ENCODE measurements around the gene TTN.

Gene TTN

GRCh38 chr2:178521304-178522150 is 285.7 kb downstream of the TTN start:
- Histone ChIP-seq H3K4me1 (ENCODE audit: control insufficient read depth, insufficient read depth, low read length) (no peaks in the 10 kb centered on the region), H3K27me3 (ENCODE audit: control insufficient read depth, insufficient read depth, low read length) (no peaks in the 10 kb centered on the region), H3K36me3 (ENCODE audit: control insufficient read depth, insufficient read depth, low read length) (no peaks in the 10 kb centered on the region), H3K4me3 (ENCODE audit: low read length) (no peak overlapping the region), H3K9ac (ENCODE audit: low read length) (no peak overlapping the region), H3K27ac (ENCODE audit: low read depth, low read length) (no peak overlapping the region)

DNA sequence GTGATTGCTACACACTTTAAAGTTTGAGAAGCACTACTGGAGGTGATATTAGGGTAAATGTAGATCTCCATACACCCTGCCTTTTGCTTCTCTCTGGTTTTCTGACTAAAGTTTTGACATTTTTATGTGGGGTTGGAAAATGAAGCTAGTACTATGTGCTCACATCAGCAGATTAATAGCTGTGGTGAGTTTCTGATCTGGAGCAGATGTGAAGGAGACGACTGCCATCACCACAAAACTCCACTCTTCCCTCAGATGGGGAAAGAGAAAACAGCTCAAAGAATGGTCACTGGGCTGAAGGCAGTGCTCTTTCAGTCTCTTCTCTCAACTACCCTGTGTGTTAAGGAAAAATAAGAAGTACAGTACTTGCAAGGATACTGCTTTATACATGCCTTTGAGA is 289.7 kb downstream of the TTN start:
- no peaks in the 10 kb centered on the region for H3K27me3 ChIP-seq (ENCODE audit: control insufficient read depth, insufficient read depth, low read length)
- no peak overlapping the region for H3K9ac ChIP-seq (ENCODE audit: low read length)
- H3K36me3 ChIP-seq (ENCODE audit: control insufficient read depth, insufficient read depth, low read length), result no peaks in the 10 kb centered on the region
- H3K4me1 ChIP-seq (ENCODE audit: control insufficient read depth, insufficient read depth, low read length), result no peaks in the 10 kb centered on the region
- H3K4me3 ChIP-seq (ENCODE audit: low read length), result no peak overlapping the region
- no peak overlapping the region for H3K27ac ChIP-seq (ENCODE audit: low read depth, low read length)

DNA sequence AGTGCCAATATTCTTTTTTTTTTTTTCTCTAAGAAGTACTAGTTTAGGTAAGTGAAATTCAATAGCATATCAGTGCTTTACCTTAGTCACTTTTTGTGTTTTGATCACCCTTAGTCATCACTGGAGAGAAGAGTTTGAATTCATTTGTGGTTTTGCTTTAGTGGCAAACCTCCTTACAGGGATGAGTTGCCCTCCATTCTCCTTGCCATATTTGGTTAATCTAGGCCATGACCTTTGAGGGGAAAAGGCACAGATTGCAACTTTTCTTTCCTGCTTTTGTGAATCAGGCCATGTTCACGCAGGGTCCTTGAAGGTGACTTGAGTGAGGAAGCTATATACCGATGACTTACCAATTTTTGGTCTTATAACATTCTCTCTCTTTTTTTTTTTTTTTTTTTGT is 292.6 kb downstream of the TTN start:
- Histone ChIP-seq H3K36me3 (ENCODE audit: control insufficient read depth, insufficient read depth, low read length) (no peaks in the 10 kb centered on the region), H3K27ac (ENCODE audit: low read depth, low read length) (no peak overlapping the region), H3K9ac (ENCODE audit: low read length) (no peak overlapping the region), H3K27me3 (ENCODE audit: control insufficient read depth, insufficient read depth, low read length) (no peaks in the 10 kb centered on the region), H3K4me3 (ENCODE audit: low read length) (no peak overlapping the region), H3K4me1 (ENCODE audit: control insufficient read depth, insufficient read depth, low read length) (no peaks in the 10 kb centered on the region)

GRCh38 chr2:178513876-178514275 is 293.3 kb downstream of the TTN start:
- Histone ChIP-seq H3K4me3 (ENCODE audit: low read length) (no peak overlapping the region), H3K27ac (ENCODE audit: low read depth, low read length) (no peak overlapping the region), H3K9ac (ENCODE audit: low read length) (no peak overlapping the region), H3K36me3 (ENCODE audit: control insufficient read depth, insufficient read depth, low read length) (no peaks in the 10 kb centered on the region), H3K27me3 (ENCODE audit: control insufficient read depth, insufficient read depth, low read length) (no peaks in the 10 kb centered on the region), H3K4me1 (ENCODE audit: control insufficient read depth, insufficient read depth, low read length) (no peaks in the 10 kb centered on the region)

- Histone ChIP-seq H3K36me3 (ENCODE audit: control insufficient read depth, insufficient read depth, low read length) (no peaks in the 10 kb centered on the region), H3K9ac (ENCODE audit: low read length) (no peak overlapping the region), H3K27me3 (ENCODE audit: control insufficient read depth, insufficient read depth, low read length) (no peaks in the 10 kb centered on the region), H3K4me3 (ENCODE audit: low read length) (no peak overlapping the region), H3K27ac (ENCODE audit: low read depth, low read length) (no peak overlapping the region), H3K4me1 (ENCODE audit: control insufficient read depth, insufficient read depth, low read length) (no peaks in the 10 kb centered on the region)
Measured at GRCh38 chr2:178512484-178512883, 294.7 kb downstream of the TTN start.

DNA sequence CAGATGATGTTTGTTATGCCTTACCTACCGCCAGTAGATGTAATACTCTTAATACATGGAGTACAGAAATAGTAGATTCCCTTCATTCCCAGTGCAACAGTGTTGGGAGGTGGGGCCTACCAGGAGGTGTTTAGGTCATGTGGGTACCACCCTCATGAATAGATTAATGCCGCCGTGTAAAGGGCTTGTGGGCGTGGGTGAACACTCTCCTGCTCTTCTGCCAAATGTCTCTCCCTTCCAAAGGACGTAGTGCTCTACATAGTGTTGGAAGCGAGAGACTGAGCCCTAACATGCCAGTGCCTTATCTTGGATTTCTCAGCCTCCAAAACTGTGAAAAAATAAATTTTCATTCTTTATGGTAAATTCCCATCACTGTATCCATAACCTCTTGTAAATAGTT is 296.8 kb downstream of the TTN start:
- no peak overlapping the region for H3K9ac ChIP-seq (ENCODE audit: low read length)
- no peaks in the 10 kb centered on the region for H3K27me3 ChIP-seq (ENCODE audit: control insufficient read depth, insufficient read depth, low read length)
- no peak overlapping the region for H3K4me3 ChIP-seq (ENCODE audit: low read length)
- no peaks in the 10 kb centered on the region for H3K36me3 ChIP-seq (ENCODE audit: control insufficient read depth, insufficient read depth, low read length)
- H3K4me1 ChIP-seq (ENCODE audit: control insufficient read depth, insufficient read depth, low read length), result no peaks in the 10 kb centered on the region
- no peak overlapping the region for H3K27ac ChIP-seq (ENCODE audit: low read depth, low read length)

- Histone ChIP-seq H3K36me3 (ENCODE audit: control insufficient read depth, insufficient read depth, low read length) (no peaks in the 10 kb centered on the region), H3K9ac (ENCODE audit: low read length) (no peak overlapping the region), H3K27me3 (ENCODE audit: control insufficient read depth, insufficient read depth, low read length) (no peaks in the 10 kb centered on the region), H3K4me1 (ENCODE audit: control insufficient read depth, insufficient read depth, low read length) (no peaks in the 10 kb centered on the region), H3K27ac (ENCODE audit: low read depth, low read length) (no peak overlapping the region), H3K4me3 (ENCODE audit: low read length) (no peak overlapping the region)
Measured at GRCh38 chr2:178508646-178509045, 298.6 kb downstream of the TTN start.

GRCh38 chr2:178506949-178507348 is 300.3 kb downstream of the TTN start:
- Histone ChIP-seq H3K27ac (ENCODE audit: low read depth, low read length) (no peak overlapping the region), H3K36me3 (ENCODE audit: control insufficient read depth, insufficient read depth, low read length) (peaks cover 4% of the 10 kb centered on the region), H3K9ac (ENCODE audit: low read length) (no peak overlapping the region), H3K4me1 (ENCODE audit: control insufficient read depth, insufficient read depth, low read length) (no peaks in the 10 kb centered on the region), H3K4me3 (ENCODE audit: low read length) (no peak overlapping the region), H3K27me3 (ENCODE audit: control insufficient read depth, insufficient read depth, low read length) (no peaks in the 10 kb centered on the region)

GRCh38 chr2:178506524-178506923 is 300.7 kb downstream of the TTN start:
- H3K9ac ChIP-seq (ENCODE audit: low read length), result no peak overlapping the region
- peaks cover 8% of the 10 kb centered on the region for H3K36me3 ChIP-seq (ENCODE audit: control insufficient read depth, insufficient read depth, low read length)
- H3K27me3 ChIP-seq (ENCODE audit: control insufficient read depth, insufficient read depth, low read length), result no peaks in the 10 kb centered on the region
- H3K4me3 ChIP-seq (ENCODE audit: low read length), result no peak overlapping the region
- H3K4me1 ChIP-seq (ENCODE audit: control insufficient read depth, insufficient read depth, low read length), result no peaks in the 10 kb centered on the region
- no peak overlapping the region for H3K27ac ChIP-seq (ENCODE audit: low read depth, low read length)

GRCh38 chr2:178506101-178506500 is 301.1 kb downstream of the TTN start:
- Histone ChIP-seq H3K4me1 (ENCODE audit: control insufficient read depth, insufficient read depth, low read length) (no peaks in the 10 kb centered on the region), H3K4me3 (ENCODE audit: low read length) (no peak overlapping the region), H3K27ac (ENCODE audit: low read depth, low read length) (no peak overlapping the region), H3K27me3 (ENCODE audit: control insufficient read depth, insufficient read depth, low read length) (no peaks in the 10 kb centered on the region), H3K9ac (ENCODE audit: low read length) (no peak overlapping the region), H3K36me3 (ENCODE audit: control insufficient read depth, insufficient read depth, low read length) (peaks cover 8% of the 10 kb centered on the region)

DNA sequence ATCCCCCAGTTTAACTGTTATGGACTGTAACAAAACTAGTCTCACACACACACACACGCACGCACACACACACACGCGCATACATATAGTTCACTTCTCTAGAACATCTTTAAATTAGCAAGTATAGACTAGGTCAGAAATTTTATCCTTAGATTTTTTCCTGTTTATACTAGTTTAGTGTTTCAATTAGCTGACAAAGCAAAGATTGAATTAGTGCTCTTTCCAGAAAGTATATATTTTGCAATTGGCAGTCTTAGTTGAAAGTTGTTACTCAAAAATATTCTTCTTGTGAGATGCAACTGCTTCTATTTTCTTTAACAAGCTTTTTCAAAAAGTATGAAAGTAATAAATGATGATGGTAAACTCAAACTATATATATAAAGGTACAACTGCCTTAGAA is 304.5 kb downstream of the TTN start:
- Histone ChIP-seq H3K27ac (ENCODE audit: low read depth, low read length) (no peak overlapping the region), H3K36me3 (ENCODE audit: control insufficient read depth, insufficient read depth, low read length) (peaks cover 19% of the 10 kb centered on the region), H3K4me3 (ENCODE audit: low read length) (no peak overlapping the region), H3K9ac (ENCODE audit: low read length) (no peak overlapping the region), H3K27me3 (ENCODE audit: control insufficient read depth, insufficient read depth, low read length) (no peaks in the 10 kb centered on the region), H3K4me1 (ENCODE audit: control insufficient read depth, insufficient read depth, low read length) (no peaks in the 10 kb centered on the region)

GRCh38 chr2:178499640-178500039 is 307.6 kb downstream of the TTN start:
- H3K4me3 ChIP-seq (ENCODE audit: low read length), result no peak overlapping the region
- no peaks in the 10 kb centered on the region for H3K27me3 ChIP-seq (ENCODE audit: control insufficient read depth, insufficient read depth, low read length)
- H3K4me1 ChIP-seq (ENCODE audit: control insufficient read depth, insufficient read depth, low read length), result no peaks in the 10 kb centered on the region
- H3K27ac ChIP-seq (ENCODE audit: low read depth, low read length), result no peak overlapping the region
- peaks cover 22% of the 10 kb centered on the region for H3K36me3 ChIP-seq (ENCODE audit: control insufficient read depth, insufficient read depth, low read length)
- no peak overlapping the region for H3K9ac ChIP-seq (ENCODE audit: low read length)

- H3K27ac ChIP-seq (ENCODE audit: low read depth, low read length), result no peak overlapping the region
- H3K4me1 ChIP-seq (ENCODE audit: control insufficient read depth, insufficient read depth, low read length), result no peaks in the 10 kb centered on the region
- no peak overlapping the region for H3K4me3 ChIP-seq (ENCODE audit: low read length)
- H3K36me3 ChIP-seq (ENCODE audit: control insufficient read depth, insufficient read depth, low read length), result peaks cover 30% of the 10 kb centered on the region
- H3K9ac ChIP-seq (ENCODE audit: low read length), result no peak overlapping the region
- no peaks in the 10 kb centered on the region for H3K27me3 ChIP-seq (ENCODE audit: control insufficient read depth, insufficient read depth, low read length)
Measured at GRCh38 chr2:178498137-178498536, 309.1 kb downstream of the TTN start.

Data from rectal smooth muscle tissue (tissue), 1 donor.